EH (cell line): ENCODE data around the gene TMTC4.
"Not testable (repeated sequence)": the region's sequence is repeated elsewhere in the genome, so short reads cannot be mapped to it uniquely, and the experiment has no call there.

Source experiments
- DNase-seq: peaks from one replicate; pipeline ENCODE4 v3.0.0-alpha.2; 2015; ENCODE audit warnings: low read depth

TMTC4 gene, protein sequence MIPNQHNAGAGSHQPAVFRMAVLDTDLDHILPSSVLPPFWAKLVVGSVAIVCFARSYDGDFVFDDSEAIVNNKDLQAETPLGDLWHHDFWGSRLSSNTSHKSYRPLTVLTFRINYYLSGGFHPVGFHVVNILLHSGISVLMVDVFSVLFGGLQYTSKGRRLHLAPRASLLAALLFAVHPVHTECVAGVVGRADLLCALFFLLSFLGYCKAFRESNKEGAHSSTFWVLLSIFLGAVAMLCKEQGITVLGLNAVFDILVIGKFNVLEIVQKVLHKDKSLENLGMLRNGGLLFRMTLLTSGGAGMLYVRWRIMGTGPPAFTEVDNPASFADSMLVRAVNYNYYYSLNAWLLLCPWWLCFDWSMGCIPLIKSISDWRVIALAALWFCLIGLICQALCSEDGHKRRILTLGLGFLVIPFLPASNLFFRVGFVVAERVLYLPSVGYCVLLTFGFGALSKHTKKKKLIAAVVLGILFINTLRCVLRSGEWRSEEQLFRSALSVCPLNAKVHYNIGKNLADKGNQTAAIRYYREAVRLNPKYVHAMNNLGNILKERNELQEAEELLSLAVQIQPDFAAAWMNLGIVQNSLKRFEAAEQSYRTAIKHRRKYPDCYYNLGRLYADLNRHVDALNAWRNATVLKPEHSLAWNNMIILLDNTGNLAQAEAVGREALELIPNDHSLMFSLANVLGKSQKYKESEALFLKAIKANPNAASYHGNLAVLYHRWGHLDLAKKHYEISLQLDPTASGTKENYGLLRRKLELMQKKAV

DNA sequence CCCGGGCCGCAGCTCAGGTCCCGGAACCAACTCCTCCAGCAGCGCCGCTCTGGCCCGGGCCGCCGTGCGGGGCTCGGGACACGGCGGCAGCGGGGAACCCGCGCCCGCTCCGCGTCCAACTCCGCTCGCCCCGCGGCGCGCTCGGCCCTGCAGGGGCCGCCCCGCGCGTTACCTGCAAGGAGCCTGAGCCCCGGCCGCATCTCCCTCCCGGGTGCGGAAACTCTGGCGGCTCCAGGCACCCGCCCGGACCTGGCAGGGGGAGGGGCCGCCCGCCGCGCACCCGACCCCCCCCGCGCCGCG lies at the start of gene TMTC4:
Gene TMTC4 (minus strand): TSS at position 224 of the 300 bp plus-strand sequence. CDS start 4,433 bp downstream, outside the sequence.
- DNase-seq, result no peak

DNA sequence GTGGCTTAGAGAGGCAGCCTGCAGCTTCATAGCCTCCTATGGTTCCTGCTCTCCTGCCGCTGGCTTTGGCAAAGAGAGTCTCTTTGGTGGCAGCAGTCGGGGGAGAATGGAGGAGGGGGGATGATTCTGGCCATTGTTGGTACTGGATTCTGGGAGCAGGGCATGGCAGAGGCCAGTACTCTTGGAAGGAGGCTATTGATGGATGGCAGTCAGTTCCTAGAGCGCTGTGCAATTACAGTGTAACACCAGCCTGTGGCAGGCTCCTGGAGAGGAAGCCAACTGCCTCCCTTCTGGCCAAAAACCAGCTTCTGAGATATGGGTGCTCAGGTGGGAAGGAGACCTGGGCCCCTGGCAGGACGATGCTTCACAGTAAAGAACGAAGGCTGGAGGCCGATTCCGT lies 47.9 kb upstream of the TMTC4 start:
- no peak for DNase-seq

DNA sequence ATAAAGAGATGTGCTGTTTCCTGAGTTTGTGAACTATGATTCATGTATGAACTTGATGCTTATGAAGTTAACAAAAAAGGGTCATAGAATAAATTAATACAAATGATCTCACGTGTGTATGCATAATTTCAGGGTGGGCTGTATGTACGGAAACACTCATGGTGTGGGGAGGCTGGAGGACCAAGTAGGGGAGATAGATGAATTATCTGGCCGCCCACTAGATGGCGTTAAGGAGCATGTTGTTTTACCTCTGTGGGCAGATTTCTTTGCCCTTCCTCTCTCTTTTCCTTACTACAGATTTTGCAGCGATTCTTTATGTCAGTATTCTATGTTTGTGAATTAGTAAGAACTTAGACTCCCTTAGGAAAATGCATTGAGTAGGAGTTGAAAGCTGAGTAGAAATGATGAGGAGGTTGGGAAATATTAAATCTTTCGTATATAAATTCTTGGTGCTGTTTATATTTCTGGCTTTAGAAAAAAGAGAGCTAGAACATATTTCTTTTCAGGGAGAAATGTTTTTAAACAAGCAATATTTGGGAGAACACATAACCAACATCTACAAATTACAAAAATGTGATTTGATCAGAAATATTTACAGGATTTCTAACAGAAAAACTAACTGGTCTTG lies 47.4 kb upstream of the TMTC4 start:
- DNase-seq, result peak; percentile 58

DNA sequence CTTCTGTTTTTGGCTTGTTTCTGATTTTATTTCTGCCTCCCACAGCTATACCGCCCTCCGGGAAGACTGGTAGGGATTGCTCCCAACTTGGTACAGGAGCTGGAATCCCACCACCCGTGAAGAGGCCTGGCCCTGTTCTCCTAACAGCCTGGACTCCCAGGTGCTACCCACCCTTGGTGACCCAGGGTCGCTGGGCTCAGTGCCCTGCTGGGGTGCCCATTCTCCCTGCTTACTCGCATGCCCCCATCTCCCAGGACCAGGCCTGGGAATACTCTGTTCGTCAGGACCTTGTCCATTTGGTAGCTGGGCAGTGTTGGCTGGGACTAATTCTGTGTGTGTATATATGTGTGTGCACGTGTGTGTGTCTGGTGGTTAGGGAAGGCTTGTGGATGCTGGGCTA lies 41.0 kb upstream of the TMTC4 start:
- no peak for DNase-seq

DNA sequence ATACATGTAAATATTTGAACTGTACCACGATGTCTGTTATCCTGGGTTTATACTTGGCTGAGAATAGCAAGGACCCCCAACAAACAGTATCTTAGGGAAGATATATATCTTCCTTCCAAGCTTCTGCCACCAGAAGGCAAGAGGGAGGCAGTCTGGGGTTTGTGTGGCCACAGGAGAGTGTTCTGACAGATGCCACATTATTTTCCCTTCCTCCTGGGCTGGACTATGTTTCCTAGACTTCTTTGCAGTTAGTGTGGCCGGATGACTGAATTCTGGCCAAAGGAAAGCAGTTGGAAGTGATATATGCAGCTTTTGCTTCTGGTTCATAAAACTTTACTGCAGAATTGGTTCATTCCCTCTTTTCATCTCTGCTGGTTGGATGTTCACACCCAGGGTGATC lies 39.9 kb upstream of the TMTC4 start:
- no peak for DNase-seq

DNA sequence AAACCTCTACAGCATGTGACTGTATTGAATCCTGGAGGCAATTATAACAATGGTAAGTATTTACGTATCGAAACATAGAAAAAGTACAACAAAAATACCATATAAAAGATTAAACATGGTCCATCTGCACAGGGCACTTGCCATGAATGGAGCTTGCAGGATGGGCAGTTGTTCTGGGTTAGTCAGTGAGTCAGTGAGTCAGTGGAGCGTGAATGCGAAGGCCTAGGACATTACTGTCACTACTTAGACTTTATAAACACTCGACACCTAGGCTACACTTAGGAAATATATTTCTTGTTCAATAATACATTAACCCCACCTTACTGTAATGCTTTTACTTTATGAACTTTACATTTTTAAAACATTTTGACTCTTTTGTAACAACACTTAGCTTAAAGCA lies 35.6 kb upstream of the TMTC4 start:
- DNase-seq, result no peak

DNA sequence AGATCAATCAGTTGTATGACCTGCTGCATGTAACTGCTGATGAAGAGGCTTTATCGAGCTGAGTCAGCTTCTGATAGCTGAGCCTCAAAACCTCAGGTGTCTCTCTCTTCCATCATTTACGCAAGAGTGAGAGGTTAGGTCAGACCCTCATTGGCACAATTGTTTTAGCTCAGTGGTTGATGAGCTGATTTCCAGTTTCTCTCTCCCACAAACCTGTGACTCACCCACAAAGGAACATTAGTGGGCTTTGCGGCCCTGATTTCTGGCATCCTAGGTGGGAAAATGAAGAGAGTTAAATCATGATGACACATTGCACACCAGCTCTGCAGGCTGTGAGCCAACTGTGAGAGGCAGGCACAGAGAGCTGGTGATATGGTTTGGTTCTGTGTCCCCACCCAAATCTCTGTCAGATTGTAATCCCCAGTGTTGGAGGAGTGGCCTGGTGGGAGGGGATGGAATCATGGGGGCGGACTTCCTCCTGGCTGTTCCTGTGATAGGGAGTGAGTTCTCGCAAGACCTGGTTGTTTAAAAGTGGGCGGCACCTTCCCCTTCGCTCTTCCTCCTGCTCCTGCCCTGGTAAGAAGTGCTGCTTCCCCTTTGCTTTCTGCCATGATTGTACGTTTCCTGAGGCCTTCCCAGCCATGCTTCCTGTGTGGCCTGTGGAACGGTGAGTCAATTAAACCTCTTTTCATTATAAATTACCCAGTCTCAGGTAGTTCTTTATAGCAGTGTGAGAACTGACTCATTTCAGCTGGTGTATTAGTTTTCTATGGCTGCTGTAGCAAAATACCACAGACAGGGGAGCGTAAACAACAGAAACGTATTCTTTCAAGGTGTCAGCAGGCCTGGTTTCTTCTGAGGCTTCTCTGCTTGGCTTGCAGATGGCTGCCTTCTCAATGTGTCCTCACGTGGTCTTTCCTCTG lies 33.5 kb upstream of the TMTC4 start:
- no peak for DNase-seq

DNA sequence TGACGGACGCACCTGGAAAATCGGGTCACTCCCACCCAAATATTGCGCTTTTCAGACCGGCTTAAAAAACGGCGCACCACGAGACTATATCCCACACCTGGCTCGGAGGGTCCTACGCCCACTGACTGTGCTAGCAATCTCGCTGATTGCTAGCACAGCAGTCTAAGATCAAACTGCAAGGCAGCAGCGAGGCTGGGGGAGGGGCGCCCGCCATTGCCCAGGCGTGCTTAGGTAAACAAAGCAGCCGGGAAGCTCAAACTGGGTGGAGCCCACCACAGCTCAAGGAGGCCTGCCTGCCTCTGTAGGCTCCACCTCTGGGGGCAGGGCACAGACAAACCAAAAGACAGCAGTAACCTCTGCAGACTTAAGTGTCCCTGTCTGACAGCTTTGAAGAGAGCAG lies 23.7 kb upstream of the TMTC4 start:
- DNase-seq, result not testable (repeated sequence)

DNA sequence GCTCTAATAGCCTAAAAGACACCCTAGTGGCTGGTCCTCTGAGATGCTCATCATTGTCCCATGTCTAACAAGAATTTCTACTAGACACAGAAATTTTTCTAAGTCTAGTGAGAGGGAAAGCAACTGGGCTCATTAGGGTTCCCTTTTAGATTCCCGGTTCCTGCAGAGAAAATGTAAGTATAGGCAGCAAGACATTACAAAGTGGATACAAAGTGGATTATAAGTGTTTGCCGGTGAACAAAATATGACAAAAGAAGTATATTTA lies 20.8 kb upstream of the TMTC4 start:
- DNase-seq, result no peak

DNA sequence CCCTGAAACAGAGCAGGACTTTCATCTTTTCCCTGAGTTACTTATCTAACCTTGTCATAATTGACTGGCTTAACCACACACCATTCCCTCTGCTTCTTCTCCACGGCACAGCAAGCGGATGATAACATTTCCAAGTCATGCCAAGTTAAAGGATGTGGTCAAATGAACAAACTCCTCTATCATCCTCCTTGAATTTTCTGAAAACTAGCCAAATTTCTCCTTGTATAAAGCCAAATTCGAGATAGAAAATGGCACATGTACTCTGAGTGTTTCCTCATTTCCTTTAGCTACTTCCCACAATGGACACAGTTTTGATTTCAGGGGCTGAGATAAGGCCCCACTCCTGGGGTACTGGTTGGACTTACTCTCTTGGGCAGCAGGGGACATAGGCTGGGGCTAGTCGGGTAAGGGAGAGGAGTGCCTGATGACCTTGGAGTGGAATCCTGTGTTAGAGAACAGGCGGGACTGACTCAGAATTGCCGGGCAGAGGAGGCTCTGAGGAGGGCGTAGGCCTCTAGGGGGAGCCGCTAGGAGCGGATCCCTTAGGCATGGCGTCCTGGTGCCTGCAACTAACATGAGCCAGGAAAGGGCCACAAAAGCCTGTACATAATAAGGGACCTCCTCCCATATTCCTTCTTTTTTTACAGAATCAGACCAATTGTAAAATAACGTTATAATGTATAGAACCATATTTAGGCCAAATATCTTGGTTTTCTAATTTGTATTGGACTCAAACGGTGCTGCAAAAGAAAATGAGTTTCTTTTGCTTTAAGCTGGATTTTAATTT lies 20.3 kb upstream of the TMTC4 start:
- peak; percentile 58 for DNase-seq

DNA sequence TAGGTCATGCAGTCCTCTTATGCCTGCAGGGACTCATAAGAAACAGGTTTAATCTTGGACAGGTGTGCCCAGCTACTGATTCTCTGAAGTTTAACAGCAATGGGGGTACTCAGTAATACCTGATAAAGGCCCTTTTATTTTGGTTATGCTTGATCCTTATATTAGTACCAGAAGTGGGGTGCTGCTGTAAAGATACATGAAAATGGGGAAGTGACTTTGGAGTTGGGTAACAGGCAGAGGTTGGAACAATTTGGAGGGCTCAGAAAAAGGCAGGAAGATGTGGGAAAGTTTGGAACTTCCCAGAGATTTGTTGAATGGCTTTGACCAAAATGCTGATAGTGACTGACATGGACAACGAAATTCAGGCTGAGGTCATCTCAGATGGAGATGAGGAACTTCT lies 14.6 kb upstream of the TMTC4 start:
- no peak for DNase-seq

DNA sequence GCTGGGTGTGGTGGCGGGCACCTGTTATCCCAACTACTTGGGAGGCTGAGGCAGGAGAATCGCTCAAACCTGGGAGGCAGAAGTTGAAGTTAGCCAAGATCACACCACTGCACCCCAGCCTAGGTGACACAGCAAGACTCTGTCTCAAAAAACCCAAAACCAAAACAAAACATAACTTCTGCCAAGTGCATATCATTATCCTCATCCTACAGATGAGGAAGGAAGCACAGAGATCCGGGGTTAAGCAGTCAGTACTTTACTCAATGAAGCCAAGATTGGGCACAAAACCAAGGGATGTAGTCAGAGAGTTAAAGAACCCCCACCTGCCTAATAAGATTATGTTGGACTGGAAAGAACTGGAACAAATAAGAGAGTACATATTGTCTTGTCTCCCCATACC lies 5.5 kb upstream of the TMTC4 start:
- no peak for DNase-seq

DNA sequence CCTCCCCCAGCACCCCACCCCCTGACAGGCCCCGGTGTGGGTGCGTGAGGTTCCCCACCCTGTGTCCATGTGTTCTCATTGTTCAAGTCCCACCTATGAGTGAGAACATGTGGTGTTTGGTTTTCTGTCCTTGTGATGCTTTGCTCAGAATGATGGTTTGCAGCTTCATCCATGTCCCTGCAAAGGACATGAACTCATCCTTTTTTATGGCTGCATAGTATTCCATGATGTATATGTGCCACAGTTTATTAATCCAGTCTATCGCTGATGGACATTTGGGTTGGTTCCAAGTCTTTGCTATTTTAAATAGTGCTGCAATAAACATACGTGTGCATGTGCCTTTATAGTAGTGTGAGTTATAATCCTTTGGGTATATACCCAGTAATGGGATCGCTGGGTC lies 2.5 kb upstream of the TMTC4 start:
- DNase-seq, result not testable (repeated sequence)

DNA sequence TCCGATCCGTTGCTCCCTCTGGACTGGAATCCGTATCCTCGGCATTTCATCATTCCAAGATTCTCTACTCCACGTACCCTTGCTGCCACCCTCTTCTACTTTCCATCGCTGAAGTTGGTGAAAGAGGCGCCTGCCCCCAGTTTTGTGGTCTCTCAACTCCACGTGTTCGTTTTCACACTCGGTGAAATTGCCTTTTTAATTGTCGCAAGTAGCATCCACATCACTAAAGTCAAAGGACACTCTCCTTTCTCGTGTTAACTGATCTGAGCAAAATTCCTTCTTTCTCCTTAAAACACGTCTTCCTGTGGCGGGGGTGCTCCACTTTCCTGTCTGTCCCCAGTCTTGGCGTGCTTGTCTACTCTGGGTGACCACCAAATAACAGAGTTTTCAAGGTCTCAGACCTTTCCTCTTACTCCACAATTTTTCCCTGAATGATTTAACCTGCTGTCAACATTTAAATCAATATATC lies 1.1 kb upstream of the TMTC4 start:
- peak; percentile 3 for DNase-seq

DNA sequence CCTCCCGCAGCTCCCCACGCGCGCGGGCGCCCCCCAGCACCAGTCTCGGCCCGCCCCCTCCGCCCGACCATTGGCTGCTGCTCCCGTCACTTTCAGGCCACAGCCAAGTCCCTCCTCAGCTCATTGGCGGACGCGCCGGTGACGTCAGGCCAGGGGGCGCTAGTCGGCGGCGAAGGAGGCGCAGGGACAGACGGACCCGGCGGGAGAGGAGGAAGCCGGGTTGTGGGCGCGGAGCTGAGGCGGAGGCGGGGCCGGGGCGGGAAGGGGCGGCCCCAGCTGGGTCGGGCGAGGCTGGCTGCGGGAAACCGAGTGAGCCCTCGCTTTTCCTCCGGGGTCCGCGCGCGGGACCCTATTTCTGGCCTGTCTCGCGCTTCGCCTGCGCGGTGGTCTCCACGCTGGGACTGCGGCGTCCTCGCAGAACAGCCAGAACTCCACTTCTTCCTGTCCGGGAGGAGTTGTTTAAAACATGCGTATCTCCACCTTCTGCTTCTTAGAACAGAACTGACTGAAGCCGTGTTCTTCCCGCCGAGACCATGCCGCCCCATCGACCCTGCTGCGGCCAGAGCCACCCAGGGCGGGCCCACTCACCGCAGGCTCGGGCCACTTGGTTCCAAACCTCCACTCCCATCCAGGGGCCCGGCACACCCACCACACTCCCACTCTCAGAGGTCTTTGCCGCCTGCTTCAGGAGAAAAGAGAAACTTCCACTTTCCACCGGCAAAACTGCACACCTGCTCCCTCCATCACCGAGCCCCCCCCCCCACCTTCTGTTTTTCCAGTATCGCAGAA lies 471 bp upstream of the TMTC4 start:
- peak; percentile 97 for DNase-seq

DNA sequence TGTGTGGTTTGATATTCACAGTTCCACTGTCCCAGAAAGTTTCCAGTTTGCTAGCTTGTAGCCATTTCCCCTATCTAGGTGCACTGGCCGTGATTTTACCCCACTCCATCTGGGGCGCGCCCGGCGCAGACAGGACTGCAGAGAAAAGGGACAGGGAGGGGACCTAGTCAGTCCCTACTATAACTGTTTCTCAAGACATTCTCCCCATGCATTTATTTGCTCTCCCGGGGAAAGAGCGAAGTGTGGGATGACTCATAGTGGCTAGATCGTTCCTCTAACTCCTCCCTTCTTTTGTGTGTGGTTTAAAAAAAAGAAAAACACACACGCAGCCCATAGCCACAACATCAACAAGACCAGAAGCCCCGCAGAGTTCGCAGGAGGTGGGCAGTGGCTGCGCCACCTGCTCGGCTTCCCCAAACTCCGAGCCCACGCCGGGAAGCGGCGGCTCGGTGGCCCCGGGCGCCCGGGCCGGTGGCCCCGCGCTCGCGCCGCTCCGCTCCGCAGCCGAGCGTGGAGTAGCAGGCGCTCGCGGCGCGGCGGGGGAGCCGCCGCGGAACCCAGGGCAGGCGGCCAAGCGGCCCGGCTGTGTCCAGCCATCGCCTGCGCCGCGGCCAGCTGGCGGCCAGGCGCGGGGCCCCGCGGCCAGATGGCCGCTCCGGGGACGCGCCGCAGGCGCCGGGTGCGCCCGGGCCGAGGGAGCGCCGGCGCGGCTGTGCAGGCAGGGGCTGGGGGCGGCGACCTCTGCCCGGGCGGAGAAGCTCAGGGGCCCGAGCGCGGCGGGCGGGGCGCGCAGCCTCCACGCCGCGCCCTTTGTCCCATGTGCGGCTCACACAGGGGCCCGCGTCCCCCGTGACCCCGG lies 653 bp downstream of the TMTC4 start:
- DNase-seq, result peak; percentile 83

DNA sequence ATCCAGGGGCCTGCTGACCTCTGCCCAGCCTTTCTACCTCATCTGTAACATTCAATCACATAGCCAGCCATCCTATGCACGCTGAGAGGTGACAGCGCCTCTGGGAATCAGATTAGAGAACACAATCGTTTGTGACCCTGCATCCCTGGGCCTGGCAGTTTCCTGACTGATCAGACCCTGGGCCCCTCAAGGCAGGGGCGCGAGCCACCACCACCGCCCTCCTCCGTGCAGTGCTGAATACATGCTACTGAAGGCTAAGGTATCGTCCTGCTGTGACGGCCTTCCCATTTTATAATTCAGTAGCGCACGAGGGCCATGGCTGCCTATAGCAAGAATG lies 1.3 kb downstream of the TMTC4 start:
- DNase-seq, result no peak

DNA sequence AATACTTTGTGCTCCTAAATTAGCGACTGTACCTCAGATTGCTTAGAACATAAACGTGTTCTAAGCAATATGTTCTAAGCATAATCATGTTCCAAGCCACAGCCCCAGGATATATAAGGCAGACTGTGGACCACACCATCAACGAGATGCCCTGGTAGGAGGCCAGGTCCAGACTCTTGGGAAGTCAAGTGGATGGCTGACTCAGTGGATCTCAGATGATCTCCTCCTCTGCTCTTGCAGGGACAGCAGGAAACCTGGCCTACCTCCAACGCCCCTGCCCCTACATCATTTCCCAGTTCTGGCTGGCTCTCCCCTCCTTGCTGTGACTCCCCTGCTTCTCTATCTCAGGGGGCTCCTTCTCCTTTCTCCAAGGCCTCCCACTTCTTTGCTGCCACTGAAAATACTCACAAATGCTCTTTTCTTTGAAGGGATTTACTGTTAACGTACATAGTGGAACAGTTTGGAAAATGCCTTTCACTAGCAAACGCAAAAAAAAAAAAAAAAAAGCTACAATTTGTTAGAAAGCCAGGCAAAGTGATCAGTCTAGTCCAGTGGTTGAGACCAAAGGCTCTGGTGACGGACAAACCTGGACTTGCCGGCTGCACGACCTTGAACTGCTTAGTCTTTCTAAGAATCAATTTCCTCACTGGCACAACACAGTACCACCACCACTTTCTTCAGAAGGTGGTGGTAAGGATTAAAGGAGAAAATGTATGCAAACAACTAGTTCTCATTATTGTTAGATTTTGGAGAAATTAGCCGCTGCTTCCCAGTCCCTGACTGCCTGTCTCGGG lies 3.0 kb downstream of the TMTC4 start:
- DNase-seq, result no peak

DNA sequence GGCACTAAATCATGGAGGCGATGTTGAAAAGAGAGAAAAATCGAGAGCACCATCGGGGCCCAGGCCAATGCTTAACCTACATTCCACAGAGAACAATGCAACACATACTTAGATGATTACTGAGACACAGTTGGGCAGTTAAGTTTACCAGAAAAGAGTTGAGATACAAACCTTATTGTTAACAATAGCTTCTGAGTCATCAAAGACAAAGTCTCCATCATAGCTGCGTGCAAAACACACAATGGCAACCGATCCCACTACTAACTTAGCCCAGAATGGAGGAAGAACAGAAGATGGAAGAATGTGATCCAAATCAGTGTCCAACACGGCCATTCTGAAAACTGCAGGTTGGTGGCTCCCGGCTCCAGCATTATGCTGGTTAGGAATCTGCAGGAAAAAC lies 6.2 kb downstream of the TMTC4 start:
- peak; percentile 46 for DNase-seq
